RKO (cell line): Measurements from ENCODE around the gene KLHL40.

Source experiments
- DNase-seq: peaks from one replicate; pipeline ENCODE4 v3.0.0-alpha.2; 2016; ENCODE audit warnings: low spot score

The KLHL40 gene, protein sequence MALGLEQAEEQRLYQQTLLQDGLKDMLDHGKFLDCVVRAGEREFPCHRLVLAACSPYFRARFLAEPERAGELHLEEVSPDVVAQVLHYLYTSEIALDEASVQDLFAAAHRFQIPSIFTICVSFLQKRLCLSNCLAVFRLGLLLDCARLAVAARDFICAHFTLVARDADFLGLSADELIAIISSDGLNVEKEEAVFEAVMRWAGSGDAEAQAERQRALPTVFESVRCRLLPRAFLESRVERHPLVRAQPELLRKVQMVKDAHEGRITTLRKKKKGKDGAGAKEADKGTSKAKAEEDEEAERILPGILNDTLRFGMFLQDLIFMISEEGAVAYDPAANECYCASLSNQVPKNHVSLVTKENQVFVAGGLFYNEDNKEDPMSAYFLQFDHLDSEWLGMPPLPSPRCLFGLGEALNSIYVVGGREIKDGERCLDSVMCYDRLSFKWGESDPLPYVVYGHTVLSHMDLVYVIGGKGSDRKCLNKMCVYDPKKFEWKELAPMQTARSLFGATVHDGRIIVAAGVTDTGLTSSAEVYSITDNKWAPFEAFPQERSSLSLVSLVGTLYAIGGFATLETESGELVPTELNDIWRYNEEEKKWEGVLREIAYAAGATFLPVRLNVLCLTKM

DNA sequence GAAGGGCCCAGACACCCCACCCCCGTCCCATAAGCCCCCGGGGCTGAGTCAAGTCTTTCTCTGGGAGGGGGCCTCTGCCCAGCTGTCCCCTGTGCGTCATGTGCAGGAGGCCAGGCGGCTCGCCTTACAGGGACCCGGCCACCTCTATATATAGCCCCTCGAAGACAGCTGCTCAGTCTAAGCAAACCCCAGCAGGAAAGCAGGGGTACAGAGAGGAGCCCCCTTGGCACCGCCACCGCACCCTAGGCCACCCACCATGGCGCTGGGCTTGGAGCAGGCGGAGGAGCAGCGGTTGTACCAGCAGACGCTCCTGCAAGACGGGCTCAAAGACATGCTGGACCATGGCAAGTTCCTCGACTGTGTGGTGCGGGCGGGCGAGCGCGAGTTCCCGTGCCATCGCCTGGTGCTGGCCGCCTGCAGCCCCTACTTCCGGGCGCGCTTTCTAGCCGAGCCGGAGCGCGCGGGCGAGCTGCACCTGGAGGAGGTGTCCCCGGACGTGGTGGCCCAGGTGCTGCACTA is at the start of gene KLHL40:
Gene KLHL40, plus strand, starts transcription at position 175 of the 519 bp plus-strand sequence. Its CDS starts 82 bp downstream, at position 257.
- DNase-seq: no peak

DNA sequence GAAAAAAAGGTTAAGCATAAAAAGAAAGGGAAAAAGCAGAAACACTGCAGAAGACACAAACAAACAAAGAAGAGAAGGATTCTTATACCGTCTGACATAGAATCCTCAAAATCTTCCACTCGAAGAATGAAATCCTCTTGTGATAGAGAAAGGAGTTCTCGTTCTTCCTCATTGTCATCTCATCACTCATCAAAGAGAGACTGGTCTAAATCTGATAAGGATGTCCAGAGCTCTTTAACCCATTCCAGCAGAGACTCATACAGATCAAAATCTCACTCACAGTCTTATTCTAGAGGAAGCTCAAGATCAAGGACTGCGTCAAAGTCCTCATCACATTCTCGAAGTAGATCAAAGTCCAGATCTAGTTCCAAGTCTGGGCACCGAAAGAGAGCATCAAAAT is 48.3 kb upstream of the KLHL40 start:
- DNase-seq: no peak

DNA sequence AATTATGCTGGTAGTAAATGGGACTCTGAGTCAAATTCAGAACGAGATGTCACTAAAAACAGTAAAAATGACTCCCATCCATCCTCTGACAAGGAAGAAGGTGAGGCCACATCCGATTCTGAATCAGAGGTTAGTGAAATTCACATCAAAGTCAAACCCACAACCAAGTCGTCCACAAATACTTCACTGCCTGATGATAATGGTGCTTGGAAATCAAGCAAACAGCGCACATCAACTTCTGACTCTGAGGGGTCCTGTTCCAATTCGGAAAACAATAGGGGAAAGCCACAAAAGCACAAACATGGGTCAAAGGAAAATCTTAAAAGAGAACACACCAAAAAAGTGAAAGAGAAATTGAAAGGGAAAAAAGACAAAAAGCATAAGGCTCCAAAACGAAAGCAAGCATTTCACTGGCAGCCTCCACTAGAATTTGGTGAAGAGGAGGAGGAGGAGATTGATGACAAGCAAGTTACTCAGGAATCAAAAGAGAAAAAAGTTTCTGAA is 46.9 kb upstream of the KLHL40 start:
- DNase-seq: no peak

DNA sequence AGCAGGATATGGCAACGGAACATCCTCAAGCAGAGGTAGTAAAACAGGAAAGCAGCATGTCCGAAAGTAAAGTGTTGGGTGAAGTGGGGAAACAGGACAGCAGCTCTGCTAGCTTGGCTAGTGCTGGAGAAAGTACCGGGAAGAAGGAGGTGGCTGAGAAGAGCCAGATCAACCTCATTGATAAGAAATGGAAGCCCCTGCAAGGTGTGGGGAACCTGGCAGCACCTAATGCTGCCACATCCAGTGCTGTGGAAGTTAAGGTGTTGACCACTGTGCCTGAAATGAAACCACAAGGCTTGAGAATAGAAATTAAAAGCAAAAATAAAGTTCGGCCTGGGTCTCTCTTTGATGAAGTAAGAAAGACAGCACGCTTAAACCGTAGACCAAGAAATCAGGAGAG is 46.1 kb upstream of the KLHL40 start:
- DNase-seq: no peak

DNA sequence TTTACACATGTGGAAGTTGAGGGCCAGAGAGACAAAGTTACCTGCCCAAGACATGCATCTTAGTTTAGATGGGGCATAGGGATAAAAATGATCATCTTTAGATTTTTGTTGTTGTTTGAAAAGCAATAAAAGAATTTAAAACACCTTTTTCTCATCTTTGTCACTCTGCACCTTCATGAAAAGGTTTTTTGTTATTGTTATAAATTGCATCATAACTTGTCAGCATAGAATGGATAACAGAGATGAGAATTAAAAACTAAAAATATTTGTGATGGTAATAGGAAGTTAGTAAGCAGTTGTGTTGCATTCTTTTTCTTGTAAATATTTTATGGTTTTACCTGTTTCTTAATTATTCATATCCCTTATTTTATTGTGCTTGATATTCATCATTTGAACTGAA is 45.2 kb upstream of the KLHL40 start:
- DNase-seq: no peak

DNA sequence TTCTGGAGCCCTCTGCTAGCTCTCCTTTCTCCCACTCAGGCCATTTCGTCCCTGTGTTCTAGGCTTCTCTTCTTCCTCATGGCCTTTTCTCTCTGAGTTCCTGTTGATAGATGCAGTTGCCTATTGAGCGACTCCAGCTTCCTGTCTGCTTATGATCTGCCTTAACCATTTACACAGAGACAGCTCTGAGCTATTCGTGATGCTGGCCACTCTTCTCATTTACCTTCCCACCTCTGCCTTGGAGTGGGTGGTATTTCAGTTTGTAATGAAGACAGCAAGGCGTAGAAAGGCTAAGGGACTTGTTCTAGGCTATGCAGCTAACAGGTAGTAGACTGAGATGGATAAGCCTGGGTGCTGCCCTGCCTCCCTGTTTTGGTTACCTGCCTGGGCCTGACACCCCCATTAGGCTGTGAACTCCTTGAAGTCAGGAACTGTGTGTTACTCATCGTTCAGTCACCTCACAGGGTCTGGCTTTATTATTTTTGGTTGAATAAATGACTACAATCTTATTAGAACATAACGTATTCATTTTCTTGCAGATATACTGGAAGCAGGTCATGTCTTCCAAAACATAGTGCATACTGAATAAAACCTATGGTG is 44.5 kb upstream of the KLHL40 start:
- no peak for DNase-seq

DNA sequence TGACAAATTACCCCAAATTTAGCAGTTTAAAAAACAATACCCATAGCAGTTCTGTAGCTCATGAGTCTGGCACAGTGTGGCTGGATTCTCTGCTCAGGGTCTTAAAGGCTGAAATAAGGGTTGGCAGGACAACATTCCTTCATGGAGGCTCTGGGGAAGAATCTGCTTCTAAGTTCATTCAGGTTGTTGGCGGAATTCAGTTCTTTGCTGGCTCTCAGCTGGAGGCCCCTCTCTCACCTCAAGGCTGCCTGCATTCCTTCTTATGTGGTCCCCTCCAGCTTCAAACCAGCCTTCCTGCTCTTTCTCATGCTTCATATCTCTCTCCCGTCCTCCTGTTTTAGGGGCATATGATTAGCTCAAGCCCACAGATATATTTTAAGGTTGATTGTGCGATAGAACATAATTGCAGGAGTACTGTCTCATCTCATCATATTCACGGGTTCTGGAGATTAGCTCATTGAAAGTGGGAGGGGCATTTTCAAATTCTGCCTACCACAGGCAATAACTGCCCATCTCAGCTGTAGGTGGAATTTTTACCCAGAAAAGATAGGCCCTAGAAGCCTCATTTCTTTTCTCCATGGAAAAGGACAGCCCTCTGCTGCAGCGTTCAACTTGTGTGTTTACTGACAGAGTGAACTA is 37.4 kb upstream of the KLHL40 start:
- no peak for DNase-seq

DNA sequence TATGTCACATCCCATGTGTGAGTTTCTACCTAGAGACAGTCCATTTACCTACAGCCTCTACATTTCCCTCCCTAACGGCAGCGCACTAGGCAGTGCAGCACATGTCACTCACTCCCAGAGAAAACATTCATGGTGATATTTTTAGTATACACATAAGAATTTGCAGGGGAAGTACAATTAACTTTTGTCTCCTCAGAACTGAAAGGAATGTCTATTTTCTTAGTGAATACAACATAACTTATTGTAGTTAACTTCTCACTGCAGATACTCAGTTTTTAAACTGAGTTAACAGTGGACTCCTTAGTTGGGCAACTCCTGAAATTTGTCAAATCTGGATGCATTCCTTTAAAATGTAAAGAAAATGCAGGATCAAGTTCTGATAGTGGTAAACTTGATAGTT is 36.3 kb upstream of the KLHL40 start:
- no peak for DNase-seq

DNA sequence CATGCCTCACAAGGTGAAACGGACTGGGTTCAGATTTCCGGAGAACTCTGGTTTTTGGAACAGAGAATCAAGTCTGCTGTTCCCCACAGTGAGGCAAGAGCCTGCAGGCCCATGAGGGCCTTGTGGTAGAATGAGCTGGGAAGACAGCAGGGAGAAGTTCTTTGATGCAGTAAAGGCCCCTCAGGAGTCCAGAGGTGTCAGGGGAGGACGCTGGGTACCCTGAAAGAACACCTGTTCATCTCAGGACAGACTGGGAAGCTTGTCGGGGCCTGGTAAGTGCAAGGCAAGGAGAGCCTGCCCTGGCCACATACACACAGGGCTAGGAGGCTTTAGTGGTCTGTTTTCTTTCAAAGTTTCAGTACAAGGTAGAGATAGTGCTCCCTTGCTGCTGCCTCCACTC is 35.6 kb upstream of the KLHL40 start:
- no peak for DNase-seq

DNA sequence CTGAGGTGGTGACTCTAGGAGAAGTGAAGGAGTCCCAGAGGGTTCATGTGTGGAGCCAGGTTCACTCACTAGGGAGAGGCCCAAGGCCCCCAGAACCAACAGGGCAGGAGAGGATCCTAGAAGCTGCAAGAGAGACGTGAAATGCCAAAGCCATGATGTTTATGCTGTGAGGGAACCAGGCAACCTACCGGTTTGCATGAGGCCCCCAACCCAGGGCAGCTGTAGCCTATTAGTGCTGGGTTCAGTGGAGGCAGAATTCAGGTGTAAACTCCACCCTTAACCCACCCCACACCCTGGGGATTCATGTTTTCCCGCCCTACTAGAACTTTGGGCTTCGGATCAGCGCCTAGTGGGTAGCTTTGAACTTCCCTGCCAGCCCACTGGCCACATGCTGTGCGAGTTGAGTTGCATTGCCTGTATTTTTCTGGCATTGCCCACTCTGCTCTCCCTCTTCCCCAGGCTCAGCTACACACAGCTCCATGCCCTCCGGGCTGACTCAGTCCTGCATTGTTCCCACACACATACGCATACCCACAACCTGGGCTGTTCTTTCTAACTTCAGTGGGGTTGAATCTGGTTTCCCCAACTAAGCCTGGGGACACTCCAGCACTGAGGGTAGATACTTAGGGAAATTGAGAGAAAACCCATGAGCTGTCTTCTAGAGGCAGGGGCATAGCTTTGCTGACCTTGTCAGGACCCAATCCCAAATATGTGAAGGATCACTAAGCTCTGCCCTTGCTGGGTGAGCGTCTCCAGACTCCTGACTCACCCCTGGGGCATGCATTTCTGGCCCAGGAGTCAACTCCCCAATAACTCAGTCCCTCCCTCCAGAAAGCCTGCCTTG is 33.9 kb upstream of the KLHL40 start:
- peak; percentile 46 for DNase-seq

DNA sequence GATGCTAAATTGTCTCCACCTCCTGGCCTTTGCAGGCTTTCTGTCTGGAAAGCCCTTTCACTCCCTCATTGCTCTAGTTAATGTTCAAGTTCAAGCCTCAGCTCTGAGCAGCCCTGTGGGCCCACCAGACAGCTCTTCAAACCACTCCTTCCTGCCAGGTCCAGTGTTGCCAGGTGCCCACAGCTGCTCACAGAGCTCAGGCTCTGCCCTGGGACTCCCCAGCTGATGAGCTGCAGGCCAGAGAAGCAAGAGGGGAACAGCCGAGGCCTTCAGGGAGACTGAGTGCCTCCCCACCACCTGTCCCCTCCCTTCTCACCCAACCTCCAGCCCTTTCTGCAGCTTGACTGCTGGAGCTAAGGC is 33.1 kb upstream of the KLHL40 start:
- DNase-seq: no peak

DNA sequence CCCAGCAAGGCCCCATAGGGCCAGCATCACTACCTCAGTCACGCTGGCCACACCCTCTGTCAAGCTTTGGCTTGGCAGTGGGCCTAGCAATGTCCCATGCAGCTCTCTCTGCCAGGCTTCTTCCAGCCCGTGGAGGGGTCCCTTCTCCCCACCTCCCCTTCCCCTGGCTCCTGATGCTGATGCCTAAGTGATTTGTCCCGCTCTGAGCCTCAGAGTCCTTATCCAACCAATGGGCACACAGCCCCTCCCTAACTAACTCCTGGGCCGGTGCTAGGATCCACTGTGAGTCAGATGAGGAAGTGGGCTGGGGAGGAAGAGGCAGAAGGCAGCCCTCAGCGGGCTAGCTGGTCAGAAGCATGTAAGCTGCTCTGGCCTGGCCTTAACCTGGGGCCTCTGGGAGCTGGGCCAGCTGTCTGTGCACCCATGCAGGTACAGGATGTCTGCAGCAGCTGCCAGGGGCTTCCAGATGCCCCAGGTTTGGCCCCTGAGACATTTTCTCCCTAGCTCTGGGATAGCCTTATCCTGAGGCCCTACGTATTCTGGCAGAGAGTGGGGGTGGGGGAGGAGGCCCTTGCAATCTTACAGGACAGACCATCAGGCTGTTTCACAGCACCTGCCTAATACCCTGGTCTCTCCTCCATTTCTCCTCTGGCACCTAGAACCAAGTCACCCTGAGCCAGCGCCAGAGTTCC is 32.6 kb upstream of the KLHL40 start:
- peak; percentile 87 for DNase-seq

DNA sequence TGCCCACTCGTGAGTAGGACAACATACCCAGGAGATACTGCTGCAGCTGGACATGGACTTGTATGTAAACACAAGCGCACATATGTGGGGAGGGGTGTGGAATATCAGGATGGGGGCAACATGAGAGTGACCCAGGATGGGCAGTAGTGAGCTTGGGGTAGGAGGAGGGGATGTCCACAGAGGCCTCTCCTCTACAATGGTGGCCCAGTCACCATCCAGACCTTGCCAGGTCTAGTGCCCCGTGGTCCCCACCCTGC is 32.1 kb upstream of the KLHL40 start:
- DNase-seq: no peak

DNA sequence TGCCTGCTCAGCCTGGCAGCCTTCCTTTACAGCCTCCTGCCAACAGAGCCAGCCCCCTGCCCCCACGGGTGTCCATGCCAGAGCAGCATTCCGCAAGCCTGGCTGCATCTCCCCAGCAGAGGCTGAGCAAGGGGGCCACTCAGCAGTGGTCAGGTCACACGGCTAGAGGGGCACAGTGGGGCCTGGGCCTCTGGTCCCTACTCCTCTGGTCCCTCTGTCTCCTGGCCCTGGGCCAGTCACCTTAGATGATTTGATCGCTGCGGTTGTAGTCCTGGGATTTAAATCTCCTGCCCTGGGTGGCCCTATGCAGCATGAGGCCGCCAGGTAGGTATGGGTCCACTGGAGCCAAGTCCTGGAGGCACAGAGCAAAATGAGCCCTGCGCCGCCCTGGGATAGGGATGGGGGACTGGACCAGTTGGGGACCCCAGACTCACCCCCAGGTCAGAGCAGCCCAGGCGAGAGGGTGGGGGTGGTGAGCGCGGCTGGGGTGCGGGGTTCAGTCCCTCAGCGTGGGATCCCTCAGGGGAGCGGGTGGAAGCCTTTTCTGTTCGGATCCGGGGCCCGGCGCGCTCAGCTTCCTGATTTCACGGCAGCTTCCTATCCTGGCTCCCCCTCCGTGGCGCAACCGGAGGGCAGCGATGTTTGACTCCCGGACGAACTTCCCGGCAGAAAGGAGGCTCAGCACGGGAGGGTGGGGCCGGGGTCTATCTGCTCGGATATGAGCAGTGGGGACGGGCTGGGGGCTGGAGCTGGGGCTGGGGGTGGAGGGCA is 31.6 kb upstream of the KLHL40 start, which contains the start of gene ZBTB47:
Gene ZBTB47, plus strand, starts transcription at position 138 of the 771 bp plus-strand sequence. CDS start 4,659 bp downstream, outside the sequence.
- peak; percentile 30 for DNase-seq

DNA sequence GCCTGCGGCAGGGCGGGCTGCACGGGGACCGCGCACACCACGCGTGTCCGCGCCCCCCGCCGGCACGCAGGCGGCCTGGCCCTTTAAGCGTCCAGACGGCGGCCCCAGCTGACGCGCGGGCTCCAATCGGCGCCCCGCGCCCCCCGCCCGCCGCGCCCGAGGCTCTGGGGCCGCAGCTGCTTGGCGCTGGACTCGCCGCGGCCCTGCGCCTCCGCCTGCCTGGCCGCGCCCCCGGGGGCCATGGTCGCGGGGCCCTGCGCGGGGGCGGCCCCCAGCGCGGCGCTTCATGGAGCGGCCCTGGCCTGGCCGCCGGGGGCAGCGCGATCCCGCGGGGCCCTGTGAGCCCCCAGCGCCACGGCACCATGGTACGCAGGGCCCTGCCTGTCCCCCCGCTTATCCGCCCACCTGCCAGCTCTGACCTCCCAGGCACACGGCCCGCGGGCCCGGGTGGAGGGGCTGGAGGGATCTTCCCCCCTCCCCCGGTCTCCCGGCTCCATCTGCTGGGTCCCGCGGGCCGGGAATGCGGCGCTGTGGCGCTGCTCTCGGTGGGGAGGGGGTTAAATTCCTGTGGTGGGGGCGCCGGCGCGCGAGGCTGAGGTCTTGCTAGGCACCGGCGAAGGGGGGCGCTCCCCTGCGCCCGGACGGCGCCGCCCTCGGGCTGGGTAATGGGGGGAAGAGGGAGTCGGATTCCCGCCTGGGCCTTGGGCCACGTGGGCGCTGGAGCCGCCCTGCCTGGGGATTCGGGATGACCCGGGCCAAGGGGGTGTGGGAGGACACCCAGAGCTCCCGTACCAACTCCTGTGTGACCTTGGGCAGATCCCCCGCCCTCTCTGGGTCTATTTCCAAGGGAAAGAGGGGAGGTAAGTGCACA is 30.8 kb upstream of the KLHL40 start:
- peak; percentile 59 for DNase-seq

DNA sequence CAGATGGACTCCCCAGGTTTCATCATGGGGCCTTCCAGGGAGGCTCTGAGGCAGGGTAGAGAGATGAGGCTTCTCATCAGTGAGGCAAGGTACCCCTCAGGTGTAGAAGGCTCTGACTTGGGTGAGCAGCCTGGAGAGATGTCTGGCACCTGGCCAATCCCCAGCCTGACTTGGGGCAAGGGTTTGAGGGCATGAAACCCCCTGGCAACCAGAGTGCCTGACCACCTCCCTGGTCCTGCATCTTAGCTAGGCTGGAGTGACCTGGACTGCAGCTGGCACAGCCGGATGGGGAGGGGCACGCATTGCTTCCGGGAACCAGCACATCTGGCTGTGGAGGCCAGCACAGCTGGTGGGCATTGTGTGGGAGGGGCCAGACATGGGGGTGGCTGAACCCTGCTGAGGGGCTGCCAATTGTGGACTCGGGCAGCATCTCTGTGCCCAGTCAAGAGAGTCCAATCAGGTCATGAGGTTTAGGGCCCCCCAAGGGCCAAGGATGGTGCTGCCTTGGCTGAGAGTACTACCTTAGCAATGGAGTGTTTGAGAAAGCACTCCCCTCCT is 29.9 kb upstream of the KLHL40 start:
- DNase-seq: no peak

DNA sequence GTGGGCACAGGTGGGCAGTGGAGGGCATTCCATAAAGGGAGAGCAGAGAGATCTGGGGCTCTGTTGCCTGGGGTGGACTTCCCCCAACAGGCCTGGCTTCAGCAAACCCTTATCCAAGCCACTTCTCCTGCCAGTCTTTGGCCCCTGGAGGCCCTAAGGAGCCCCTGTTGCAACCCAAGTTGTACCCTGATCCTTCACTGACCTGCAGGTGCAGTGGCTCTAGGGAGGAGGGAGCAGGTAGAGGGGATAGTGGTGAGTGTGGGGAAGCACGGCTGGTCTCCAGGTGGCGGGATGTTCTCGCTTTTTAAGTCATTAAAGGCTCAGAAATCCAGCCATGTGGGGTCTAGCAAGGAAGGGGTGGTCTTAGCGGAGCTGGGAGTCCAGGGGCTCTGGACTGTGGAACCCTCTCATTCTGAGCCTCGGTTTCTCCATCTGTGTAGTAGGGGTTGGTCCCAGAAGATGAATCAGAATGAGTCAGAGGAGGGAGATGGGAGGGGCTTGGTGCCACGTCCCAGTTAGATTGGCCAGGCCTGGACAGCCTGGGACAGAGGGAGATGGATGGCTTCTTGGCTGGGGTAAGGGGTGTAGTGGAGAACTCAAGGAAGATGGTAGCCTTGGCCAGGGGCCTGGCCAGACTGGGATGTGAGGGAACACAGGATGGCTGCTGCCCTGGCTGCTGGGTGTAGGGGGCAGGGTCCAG is 29.2 kb upstream of the KLHL40 start:
- no peak for DNase-seq
